IMR-90 (cell line): ENCODE results near the gene FBN1. TPM values are rescaled to one million over a fixed set of nuclear protein-coding genes. Genes with fewer than 3 reads are reported as not detected.

Source experiments
- ATAC-seq: fragments of 200-7000 bp; cut with Tn5 transposase; 2 replicates; pipeline ENCODE4 v1.9.1; 2020; ENCODE audit warnings: low read depth, mild to moderate bottlenecking, moderate library complexity
- BruUV-seq: library from RNA; stranded (reverse); fragments of 400-500 nt; replicated peaks from 2 replicates; lab custom pipeline; 2021; lab: Mats Ljungman, UMichigan
- CTCF ChIA-PET: fragments of 300-600 bp; formaldehyde crosslinking; extraction: SDS; loops from one replicate; lab custom pipeline; 2021; ENCODE audit warnings: antibody characterized with exemption; lab: Yijun Ruan, JAX
- POLR2A ChIA-PET: fragments of 300-600 bp; sonication (Branson Sonifier 250); formaldehyde crosslinking; loops from one replicate; lab custom pipeline; 2022; ENCODE audit warnings: antibody characterized with exemption; ENCODE audit not compliant: unreplicated experiment; lab: Charles Lee
- DNase-seq: peaks from one replicate; pipeline ENCODE4 v3.0.0; 2013
- H2AFZ ChIP-seq: replicated peaks from 2 replicates; pipeline ENCODE3; 2013; ENCODE audit warnings: low read length, mild to moderate bottlenecking; ENCODE audit not compliant: poor library complexity
- H2AK5ac ChIP-seq: 2 replicates; pipeline ENCODE4 v1.6.1; 2013; ENCODE audit warnings: low read depth, low read length, inconsistent platforms
- H2AK9ac ChIP-seq: replicated peaks from 2 replicates; pipeline ENCODE3; 2013; ENCODE audit warnings: mild to moderate bottlenecking, low read depth, low read length, moderate library complexity; ENCODE audit not compliant: poor library complexity
- H2BK120ac ChIP-seq: 2 replicates; pipeline ENCODE4 v1.6.1; 2013; ENCODE audit warnings: low read depth, low read length, inconsistent platforms
- H2BK15ac ChIP-seq: 3 replicates; pipeline ENCODE4 v1.6.1; 2013; ENCODE audit warnings: low read depth, low read length, inconsistent platforms
- H2BK20ac ChIP-seq: 2 replicates; pipeline ENCODE4 v1.6.1; 2013; ENCODE audit warnings: low read depth, mild to moderate bottlenecking, inconsistent platforms, low read length, moderate library complexity
- H2BK5ac ChIP-seq: 2 replicates; pipeline ENCODE4 v1.6.1; 2013; ENCODE audit warnings: mild to moderate bottlenecking, low read depth, low read length, inconsistent platforms; ENCODE audit not compliant: poor library complexity, severe bottlenecking
- H3K14ac ChIP-seq: replicated peaks from 2 replicates; pipeline ENCODE4 v1.6.1; 2013; ENCODE audit warnings: low read depth, low read length, inconsistent platforms
- H3K18ac ChIP-seq: 2 replicates; pipeline ENCODE4 v1.6.1; 2013; ENCODE audit warnings: low read depth, low read length, control low read depth
- H3K23ac ChIP-seq: 2 replicates; pipeline ENCODE4 v1.6.1; 2013; ENCODE audit warnings: low read depth, low read length, inconsistent platforms
- H3K27ac ChIP-seq: 2 replicates; pipeline ENCODE4 v1.5.1; 2013; ENCODE audit warnings: mild to moderate bottlenecking, control low read depth, low read length; ENCODE audit not compliant: insufficient read depth
- H3K27me3 ChIP-seq: 2 replicates; pipeline ENCODE4 v1.6.1; 2013; ENCODE audit warnings: low read length; ENCODE audit not compliant: control insufficient read depth, insufficient read depth
- H3K36me3 ChIP-seq: 2 replicates; pipeline ENCODE4 v1.6.1; 2013; ENCODE audit warnings: low read length, mixed read lengths; ENCODE audit not compliant: control insufficient read depth, insufficient read depth
- H3K4ac ChIP-seq: 2 replicates; pipeline ENCODE4 v1.6.1; 2013; ENCODE audit warnings: low read depth, low read length, inconsistent platforms
- H3K4me1 ChIP-seq: 2 replicates; pipeline ENCODE4 v1.6.1; 2013; ENCODE audit warnings: low read length, mixed read lengths; ENCODE audit not compliant: control insufficient read depth, insufficient read depth
- H3K4me2 ChIP-seq: 2 replicates; pipeline ENCODE4 v1.6.1; 2013; ENCODE audit warnings: low read depth, mild to moderate bottlenecking, control low read depth, low read length, moderate library complexity
- H3K4me3 ChIP-seq: 2 replicates; pipeline ENCODE4 v1.5.1; 2013; ENCODE audit warnings: low read depth, mild to moderate bottlenecking, control low read depth, low read length, moderate library complexity; ENCODE audit not compliant: insufficient read depth
- H3K56ac ChIP-seq: 2 replicates; pipeline ENCODE4 v1.6.1; 2013; ENCODE audit warnings: low read length, inconsistent platforms; ENCODE audit not compliant: insufficient read depth; ENCODE audit errors: extremely low read depth
- H3K79me1 ChIP-seq, 2 experiments: 2 replicates each; pipeline ENCODE4 v1.6.1; 2013; ENCODE audit warnings: low read length in 2 of 2, inconsistent platforms in 1 of 2, low read depth in 1 of 2
- H3K9ac ChIP-seq: 2 replicates; pipeline ENCODE4 v1.6.1; 2013; ENCODE audit warnings: low read depth, low read length, control low read depth
- H3K9me1 ChIP-seq: 2 replicates; pipeline ENCODE4 v1.6.1; 2013; ENCODE audit warnings: low read length, inconsistent platforms; ENCODE audit not compliant: insufficient read depth
- H3K9me3 ChIP-seq: 2 replicates; pipeline ENCODE4 v1.6.1; 2013; ENCODE audit warnings: low read length; ENCODE audit not compliant: control insufficient read depth, insufficient read depth
- H4K20me1 ChIP-seq: 2 replicates; pipeline ENCODE4 v1.6.1; 2013; ENCODE audit warnings: low read length, inconsistent platforms; ENCODE audit not compliant: insufficient read depth
- H4K5ac ChIP-seq: 2 replicates; pipeline ENCODE4 v1.6.1; 2013; ENCODE audit warnings: mild to moderate bottlenecking, low read depth, low read length, control low read depth
- H4K8ac ChIP-seq, 2 experiments: 2 replicates each; pipeline ENCODE4 v1.6.1; 2013; ENCODE audit warnings: low read depth in 2 of 2, low read length in 2 of 2, control low read depth in 1 of 2, inconsistent platforms in 1 of 2
- H4K91ac ChIP-seq: 2 replicates; pipeline ENCODE4 v1.6.1; 2013; ENCODE audit warnings: low read depth, low read length, inconsistent platforms; ENCODE audit not compliant: insufficient read depth
- RCOR1 ChIP-seq: IDR thresholded peaks from 2 replicates; pipeline ENCODE4 v1.6.1; 2012; ENCODE audit warnings: mild to moderate bottlenecking, low read length, improper control_type of control experiment; ENCODE audit not compliant: insufficient replicate concordance
- RFX5 ChIP-seq: IDR thresholded peaks from 2 replicates; pipeline ENCODE4 v1.8.0; 2012; ENCODE audit warnings: low read depth, mild to moderate bottlenecking, low read length, moderate library complexity
- SMC3 ChIP-seq: fragments of 150-350 bp; IDR thresholded peaks from 2 replicates; pipeline ENCODE4 v1.6.1; 2016; ENCODE audit warnings: low read depth, mild to moderate bottlenecking, antibody characterized with exemption, low read length, moderate library complexity
- USF2 ChIP-seq: fragments of 150-350 bp; IDR thresholded peaks from 2 replicates; pipeline ENCODE4 v1.6.1; 2017; ENCODE audit warnings: mild to moderate bottlenecking, antibody characterized with exemption, low read length, low read depth
- dilution Hi-C: fragments of 300-500 bp; cut with HindIII; formaldehyde crosslinking; loops from one replicate; pipeline ENCODE4 v1.14.3; 2018; ENCODE audit warnings: low sequenced_read_pairs; ENCODE audit not compliant: unreplicated experiment
- in situ Hi-C: fragments of 300-500 bp; cut with MboI; formaldehyde crosslinking; loops from 3 replicates; pipeline ENCODE4 v1.14.3; 2019; ENCODE audit warnings: low sequenced_read_pairs, inconsistent platforms, mixed read lengths
- intact Hi-C: fragments of 100-400 bp; cut with micrococcal nuclease; formaldehyde crosslinking; loops from 2 replicates; pipeline ENCODE4 v1.10.0; 2022
- polyA plus RNA-seq, 3 experiments: library from polyadenylated mRNA; depleted of rRNA; stranded (reverse); fragments of >200 nt; gene quantifications; 2 replicates each; pipeline ENCODE4 v1.2.3, GENCODE V29; 2012; ENCODE audit warnings: low replicate concordance in 1 of 3
- total RNA-seq: library from RNA; depleted of rRNA; stranded (reverse); fragments of >200 nt; gene quantifications from 2 replicates; pipeline ENCODE4 v1.2.3, GENCODE V29; 2012

FBN1 gene
- total and polyA plus RNA-seq, 2 of the 4 experiments (the other 2 are of a cell fraction), result 134 to 283 TPM

- Histone ChIP-seq H3K56ac (no peak overlapping the region), H4K91ac (no peak overlapping the region), H2BK15ac (no peak overlapping the region), H3K27me3 (no peaks in the 10 kb centered on the region), H2BK20ac (no peak overlapping the region), H3K14ac (no peak overlapping the region), H3K4ac (no peak overlapping the region), H2BK5ac (no peak overlapping the region), H3K18ac (no peak overlapping the region), H3K9me3 (no peaks in the 10 kb centered on the region), H3K79me1 (peaks cover 28 to 50% of the 10 kb centered on the region in 2 experiments), H3K23ac (no peak overlapping the region), H4K5ac (no peak overlapping the region), H4K8ac (no peak overlapping the region), H2AK9ac (no peak overlapping the region), H3K4me1 (peaks cover 6% of the 10 kb centered on the region), H3K9ac (no peak overlapping the region), H2AK5ac (no peak overlapping the region), H3K4me2 (no peak overlapping the region), H3K36me3 (peaks cover 30% of the 10 kb centered on the region), H3K9me1 (peaks cover 7% of the 10 kb centered on the region), H4K20me1 (0 out of 2 replicates have a peak, but pooled peaks cover 3% of the 10 kb centered on the region), H3K27ac (no peak overlapping the region), H2AFZ (no peak overlapping the region), H2BK120ac (no peak overlapping the region), H3K4me3 (no peak overlapping the region)
- ChIA-PET CTCF (no interaction called here), POLR2A (no interaction called here)
- dilution Hi-C loops, result no loop called here
- intact Hi-C loops, result no loop called here
- ATAC-seq, result no peak
- TF ChIP-seq RFX5 (no peak), SMC3 (no peak), RCOR1 (no peak), USF2 (no peak)
- DNase-seq, result no peak
- BruUV-seq, result no TSS peak
- in situ Hi-C loops, result no loop called here
These were observed 112.6 kb downstream of the FBN1 start for GRCh38 chr15:48532946-48533345.
